ENCODE measurements around the gene FAM184A. TPM values are rescaled to one million over a fixed set of nuclear protein-coding genes. Genes with fewer than 3 reads are reported as not detected.

The FAM184A gene, protein sequence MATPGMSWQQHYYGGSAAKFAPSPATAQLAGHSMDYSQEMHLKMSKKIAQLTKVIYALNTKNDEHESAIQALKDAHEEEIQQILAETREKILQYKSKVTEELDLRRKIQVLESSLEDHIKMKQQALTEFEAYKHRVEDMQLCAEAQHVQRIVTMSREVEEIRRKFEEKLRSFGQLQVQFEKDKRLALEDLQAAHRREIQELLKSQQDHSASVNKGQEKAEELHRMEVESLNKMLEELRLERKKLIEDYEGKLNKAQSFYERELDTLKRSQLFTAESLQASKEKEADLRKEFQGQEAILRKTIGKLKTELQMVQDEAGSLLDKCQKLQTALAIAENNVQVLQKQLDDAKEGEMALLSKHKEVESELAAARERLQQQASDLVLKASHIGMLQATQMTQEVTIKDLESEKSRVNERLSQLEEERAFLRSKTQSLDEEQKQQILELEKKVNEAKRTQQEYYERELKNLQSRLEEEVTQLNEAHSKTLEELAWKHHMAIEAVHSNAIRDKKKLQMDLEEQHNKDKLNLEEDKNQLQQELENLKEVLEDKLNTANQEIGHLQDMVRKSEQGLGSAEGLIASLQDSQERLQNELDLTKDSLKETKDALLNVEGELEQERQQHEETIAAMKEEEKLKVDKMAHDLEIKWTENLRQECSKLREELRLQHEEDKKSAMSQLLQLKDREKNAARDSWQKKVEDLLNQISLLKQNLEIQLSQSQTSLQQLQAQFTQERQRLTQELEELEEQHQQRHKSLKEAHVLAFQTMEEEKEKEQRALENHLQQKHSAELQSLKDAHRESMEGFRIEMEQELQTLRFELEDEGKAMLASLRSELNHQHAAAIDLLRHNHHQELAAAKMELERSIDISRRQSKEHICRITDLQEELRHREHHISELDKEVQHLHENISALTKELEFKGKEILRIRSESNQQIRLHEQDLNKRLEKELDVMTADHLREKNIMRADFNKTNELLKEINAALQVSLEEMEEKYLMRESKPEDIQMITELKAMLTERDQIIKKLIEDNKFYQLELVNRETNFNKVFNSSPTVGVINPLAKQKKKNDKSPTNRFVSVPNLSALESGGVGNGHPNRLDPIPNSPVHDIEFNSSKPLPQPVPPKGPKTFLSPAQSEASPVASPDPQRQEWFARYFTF
- total RNA-seq, result 0.29 and 0.50 TPM in 2 replicates

DNA sequence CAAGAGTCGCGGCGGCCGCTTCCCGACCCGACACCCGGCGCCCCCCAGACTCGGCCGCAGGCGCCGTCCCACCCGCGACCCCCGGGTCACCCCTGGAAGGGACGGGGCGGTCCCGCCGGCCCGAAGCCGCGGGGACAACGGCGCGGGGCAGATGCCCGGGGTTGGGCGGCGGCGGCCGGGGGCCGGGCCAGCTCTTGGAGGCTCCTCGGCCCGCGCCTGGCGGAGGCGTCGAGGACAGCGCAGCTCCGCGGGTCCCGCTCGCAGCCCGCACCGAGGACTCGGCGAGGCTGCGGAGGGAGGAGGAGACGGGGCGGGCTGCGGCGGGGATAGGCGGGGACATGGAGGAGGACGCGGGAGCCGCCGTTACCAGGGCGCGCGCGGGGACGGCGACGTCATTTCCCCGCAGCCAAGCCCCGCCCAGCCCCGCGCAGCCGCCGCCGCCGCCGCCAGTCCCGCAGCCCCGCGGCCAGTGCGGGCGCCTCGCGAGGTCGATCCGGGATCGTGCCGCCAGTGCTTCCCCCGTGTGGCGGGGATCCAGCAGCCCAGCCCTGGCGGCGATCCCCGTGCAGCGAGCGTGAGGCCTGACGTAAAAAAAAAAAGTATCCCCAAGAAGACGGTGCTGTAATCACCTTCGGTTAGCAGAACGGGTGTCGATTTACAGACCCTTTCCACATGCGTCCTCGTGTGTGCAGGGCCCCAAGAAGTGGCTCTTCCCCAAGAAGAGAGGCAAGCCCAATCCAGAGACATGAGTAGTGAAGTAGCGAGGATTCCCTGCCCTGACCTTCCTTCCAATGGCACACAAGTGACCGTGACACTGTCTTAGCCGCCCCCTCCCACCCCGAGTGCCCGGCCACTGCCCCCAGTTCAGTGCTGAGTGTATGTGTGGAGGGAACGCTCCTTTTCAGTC, at the start of gene FAM184A:
Gene FAM184A (minus strand): TSS at position 289 of the 907 bp plus-strand sequence. CDS start 365 bp downstream, outside the sequence.

DNA sequence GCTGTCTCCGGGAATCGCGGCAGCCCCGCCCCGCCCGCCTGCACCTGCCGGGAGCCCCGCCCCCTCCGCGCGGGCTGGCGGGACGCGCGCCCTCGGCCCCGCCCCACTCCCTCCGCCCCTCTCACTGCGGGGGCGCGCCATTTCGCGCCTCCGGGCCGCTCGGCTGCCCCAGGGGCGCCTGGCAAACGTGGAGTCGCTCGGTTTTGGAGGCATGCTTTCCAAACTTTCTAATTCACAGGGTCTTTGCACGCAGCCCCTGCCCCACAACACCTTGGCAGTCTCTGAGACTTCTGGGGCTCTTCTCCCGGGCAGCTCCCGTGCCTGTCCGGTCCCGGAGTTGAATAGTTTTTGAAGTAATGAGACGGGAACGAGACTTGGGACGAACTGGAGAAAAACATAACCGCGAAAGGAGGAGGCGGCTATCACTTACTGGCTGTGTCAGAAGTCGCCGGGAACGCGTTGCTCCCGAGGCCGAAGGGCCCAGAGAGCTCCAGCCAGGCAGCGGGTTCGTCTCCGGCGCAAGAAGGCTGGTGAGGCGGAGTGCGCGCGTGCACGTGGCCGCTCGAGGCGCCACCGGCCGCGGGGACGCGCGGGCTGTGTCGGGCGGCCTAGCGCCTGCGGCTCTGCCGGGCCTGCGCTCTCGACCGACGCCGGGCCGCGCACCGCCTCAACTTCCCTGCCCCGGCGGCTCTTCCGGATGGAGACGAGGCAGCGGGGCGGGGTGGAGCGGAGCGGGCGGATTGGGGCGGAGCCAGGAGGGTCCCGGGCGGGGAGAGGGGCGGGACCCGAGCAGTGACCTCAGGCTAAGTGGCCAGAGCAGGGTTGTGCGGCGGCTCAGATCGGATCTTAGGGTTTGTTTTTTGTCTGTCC, 143.8 kb downstream of the FAM184A start, which contains the start of gene MCM9:
Gene MCM9 (minus strand): TSS at position 699 of the 870 bp plus-strand sequence. CDS start 3,436 bp downstream, outside the sequence.

Other genes with a start within 250 kb of the FAM184A start
- gene ASF1A, start 184.5 kb downstream of the FAM184A start, total RNA-seq, result 12.1 and 22.1 TPM in 2 replicates
- gene MCM9, start 143.5 kb downstream of the FAM184A start, total RNA-seq, result 10.6 and 11.1 TPM in 2 replicates